HG03066 (cell line): ENCODE data around the gene TPMT.
"Not testable (repeated sequence)": the region's sequence is repeated elsewhere in the genome, so short reads cannot be mapped to it uniquely, and the experiment has no call there.

Experiments
- ATAC-seq: cut with Tn5 transposase; IDR thresholded peaks from one replicate; pipeline ENCODE4 v1.9.1; 2021; ENCODE audit warnings: low read depth; ENCODE audit not compliant: unreplicated experiment

Gene TPMT

GRCh38 chr6:18160911-18161310 lies 6.0 kb upstream of the TPMT start:
- ATAC-seq: no peak

- peak; percentile 37 for ATAC-seq
These were observed 1.1 kb upstream of the TPMT start for GRCh38 chr6:18155864-18156421.

GRCh38 chr6:18155150-18155863 lies 430 bp upstream of the TPMT start, which contains the start of gene KDM1B:
Gene KDM1B, plus strand, starts transcription at chr6:18155422. Its CDS starts 4,474 bp downstream, at chr6:18159896.
- ATAC-seq: peak; percentile 81

DNA sequence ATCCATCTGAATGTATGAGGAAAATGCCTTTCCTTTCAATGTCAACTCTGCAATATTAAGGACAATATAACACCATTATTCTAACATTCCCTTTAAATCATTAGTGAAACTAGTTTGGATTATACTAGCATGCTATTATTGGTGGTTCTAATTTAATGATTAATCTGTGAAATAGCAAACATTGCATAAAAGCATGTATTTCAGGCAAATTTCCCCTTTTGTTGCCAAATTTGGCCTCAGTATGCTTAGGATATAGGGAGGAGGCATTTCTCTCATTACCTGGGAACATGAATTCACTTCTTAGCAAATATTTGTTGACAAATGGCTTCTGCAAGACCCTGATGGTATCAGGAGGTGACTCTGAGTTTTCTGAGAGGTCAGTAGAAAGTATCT lies 1.6 kb downstream of the TPMT start:
- ATAC-seq: no peak

DNA sequence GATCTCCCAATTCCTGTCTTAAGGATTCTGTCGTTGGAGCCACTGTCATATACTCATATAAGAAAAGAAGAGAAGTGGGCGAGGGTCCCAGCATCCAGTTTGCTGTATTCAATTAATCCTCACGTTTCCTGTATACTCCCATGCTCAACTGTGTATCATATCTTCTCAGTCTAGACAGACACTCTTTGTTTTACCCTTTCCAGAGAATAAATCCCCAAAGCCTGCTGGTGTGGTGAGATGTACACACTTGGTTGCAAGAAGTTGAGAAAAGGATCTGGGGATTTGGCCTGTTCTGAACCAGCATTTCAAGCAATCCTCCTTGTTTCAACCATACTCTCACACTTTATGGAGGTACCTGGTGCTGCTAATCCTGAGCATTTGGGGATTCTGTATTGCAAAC lies 3.1 kb downstream of the TPMT start:
- ATAC-seq: no peak

DNA sequence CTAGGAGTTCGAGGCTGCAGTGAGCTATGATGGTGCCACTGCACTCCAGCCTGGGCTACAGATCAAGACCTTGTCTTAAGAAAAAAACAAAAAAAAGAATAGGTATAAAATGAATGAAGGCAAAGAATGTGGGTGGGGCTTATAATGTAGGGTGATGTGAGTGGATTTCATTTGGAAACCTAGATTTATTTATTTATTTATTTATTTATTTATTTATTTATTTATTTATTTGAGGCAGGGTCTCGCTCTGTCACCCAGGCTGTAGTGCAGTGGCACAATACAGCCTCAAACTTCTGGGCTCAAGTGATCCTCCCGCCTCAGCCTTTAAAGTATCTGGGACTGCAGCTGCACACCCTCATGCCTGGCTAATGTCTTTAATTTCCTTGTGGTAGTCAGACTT lies 3.5 kb downstream of the TPMT start:
- ATAC-seq: not testable (repeated sequence)

DNA sequence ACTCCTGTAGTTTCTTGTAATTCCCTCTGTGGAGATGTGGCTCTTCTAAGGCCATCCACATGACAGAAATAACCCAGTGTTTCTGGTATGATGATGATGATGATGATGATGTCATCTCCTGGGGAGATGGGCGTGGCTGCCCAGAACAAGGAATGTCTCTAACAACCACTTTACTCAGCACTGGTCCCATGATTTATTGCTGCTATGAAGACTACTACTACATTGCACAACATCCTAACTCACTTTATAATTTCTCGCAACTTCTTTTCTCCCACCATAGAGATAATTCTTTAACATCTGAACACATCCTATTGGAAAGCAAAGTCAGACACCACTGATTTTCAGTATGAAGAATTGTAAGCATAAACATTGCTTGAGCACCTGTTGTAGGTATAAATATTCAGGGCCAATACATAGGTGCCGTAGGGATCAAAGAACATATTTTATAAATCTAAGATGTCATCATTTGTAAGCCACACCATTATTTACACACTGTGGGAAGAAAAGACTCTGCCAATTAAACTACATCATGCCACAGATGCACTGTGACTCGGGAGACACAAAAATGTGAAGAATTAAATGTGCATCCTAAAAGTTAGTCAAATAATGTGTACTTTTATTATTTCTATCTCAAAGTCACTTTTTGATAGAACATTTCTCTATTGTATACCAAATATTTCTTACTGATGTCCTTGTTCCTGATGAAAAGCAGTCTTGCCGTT lies 6.4 kb downstream of the TPMT start:
- no peak for ATAC-seq

GRCh38 chr6:18147616-18148015 lies 7.3 kb downstream of the TPMT start:
- no peak for ATAC-seq

DNA sequence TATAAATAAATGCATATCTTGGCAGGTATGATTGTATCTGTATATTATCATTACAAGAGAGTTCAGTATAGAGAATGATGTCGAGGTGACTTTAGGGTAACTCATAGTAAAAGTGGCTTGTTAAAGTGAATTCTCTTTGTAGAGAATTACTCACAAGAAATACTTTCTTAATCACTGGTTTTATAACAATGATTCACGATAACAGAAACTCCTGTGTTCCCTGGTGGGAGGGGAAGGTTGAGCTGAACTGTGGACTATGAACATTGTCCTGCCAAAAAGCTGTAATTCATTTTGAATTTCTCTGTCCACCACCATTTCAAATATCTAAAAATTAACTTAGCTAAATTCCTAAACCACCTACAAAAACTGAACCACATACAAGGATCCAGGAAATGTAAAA lies 7.7 kb downstream of the TPMT start:
- ATAC-seq: no peak

DNA sequence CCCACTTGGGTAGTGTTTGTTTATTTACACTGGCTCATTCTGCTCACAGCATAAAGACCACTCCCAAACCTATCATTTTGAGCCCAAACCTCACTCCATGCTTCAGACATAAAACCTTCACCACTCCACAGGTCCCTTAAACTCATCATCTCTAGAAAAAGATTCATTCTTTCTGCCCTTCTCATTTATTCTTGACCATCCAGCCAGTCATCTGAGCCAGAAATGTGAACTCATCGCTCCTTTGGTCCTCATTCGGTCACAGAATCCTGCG lies 12.4 kb downstream of the TPMT start:
- ATAC-seq: no peak

GRCh38 chr6:18141805-18142590 lies 12.9 kb downstream of the TPMT start:
- no peak for ATAC-seq

DNA sequence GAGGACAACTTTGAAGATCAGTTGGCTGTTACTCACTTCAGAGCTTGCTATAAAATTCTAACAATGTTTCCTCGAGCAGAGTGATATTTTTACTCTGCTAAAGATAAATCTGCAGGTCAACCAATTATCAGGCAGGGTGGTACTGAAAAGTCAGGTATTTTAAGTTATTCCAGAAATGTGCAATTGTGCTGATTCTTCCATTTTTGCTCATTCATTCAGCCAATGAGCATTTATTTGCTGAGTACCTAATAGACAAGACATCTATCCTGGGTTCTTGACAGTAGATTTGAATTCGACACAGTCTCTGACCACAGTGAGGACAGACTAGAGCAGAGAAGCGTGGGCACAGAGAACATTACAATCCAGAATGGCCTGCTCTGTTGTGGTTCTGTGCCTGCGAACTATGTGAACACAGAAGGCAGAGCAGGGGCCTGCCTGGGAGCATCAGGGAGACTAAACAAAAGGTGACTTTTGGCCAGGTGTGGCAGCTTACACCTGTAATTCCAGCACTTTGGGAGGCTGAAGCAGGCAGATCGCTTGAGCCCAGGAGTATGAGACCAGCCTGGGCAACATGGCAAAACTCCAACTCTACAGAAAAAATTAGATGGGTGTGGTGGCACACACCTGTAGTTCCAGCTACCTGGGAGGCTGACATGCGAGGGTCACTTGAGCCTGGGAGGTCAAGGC lies 14.8 kb downstream of the TPMT start:
- no peak for ATAC-seq

GRCh38 chr6:18138906-18139305 lies 16.0 kb downstream of the TPMT start:
- no peak for ATAC-seq

- no peak for ATAC-seq
These were observed 18.6 kb downstream of the TPMT start for GRCh38 chr6:18136260-18136659.

GRCh38 chr6:18135171-18135570 lies 19.7 kb downstream of the TPMT start:
- no peak for ATAC-seq

DNA sequence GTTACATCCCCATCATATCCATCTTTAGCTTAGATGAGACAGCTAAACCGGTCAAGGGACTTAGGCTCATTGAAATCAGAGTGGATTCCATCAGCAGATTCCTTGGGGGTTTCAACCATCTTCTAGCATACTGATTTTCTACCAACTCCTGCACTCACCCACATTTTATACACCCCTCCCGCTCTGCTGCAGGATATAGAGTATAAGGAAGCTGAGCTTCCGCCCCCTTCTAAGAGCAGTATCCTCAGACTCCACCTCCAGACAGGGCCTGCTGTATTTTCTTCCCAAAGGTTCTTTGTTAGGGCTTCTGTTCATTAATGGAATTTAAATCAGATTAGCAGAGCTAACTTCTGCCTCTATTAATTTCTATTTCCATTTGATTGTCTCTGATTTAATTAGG lies 22.5 kb downstream of the TPMT start:
- ATAC-seq: no peak

DNA sequence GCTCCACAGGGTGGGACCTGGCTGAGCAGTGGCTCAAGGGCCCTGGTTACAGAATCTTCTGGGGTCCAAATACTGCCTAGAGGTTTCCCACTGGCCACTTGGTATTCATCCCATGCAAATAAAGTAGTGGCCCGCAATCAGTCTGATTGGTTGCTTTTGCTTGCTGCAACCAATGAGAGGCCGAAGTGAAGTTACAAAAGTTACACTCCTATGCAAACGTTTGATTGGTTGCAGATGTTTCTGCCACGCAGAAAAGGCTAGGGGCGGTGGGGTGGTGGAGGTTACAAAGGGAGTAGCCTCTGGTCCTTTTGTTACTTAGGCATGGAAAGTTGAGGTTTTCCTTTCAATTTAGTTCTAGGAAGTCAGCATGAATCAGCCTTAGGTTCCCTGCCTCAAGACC lies 28.8 kb downstream of the TPMT start:
- no peak for ATAC-seq

DNA sequence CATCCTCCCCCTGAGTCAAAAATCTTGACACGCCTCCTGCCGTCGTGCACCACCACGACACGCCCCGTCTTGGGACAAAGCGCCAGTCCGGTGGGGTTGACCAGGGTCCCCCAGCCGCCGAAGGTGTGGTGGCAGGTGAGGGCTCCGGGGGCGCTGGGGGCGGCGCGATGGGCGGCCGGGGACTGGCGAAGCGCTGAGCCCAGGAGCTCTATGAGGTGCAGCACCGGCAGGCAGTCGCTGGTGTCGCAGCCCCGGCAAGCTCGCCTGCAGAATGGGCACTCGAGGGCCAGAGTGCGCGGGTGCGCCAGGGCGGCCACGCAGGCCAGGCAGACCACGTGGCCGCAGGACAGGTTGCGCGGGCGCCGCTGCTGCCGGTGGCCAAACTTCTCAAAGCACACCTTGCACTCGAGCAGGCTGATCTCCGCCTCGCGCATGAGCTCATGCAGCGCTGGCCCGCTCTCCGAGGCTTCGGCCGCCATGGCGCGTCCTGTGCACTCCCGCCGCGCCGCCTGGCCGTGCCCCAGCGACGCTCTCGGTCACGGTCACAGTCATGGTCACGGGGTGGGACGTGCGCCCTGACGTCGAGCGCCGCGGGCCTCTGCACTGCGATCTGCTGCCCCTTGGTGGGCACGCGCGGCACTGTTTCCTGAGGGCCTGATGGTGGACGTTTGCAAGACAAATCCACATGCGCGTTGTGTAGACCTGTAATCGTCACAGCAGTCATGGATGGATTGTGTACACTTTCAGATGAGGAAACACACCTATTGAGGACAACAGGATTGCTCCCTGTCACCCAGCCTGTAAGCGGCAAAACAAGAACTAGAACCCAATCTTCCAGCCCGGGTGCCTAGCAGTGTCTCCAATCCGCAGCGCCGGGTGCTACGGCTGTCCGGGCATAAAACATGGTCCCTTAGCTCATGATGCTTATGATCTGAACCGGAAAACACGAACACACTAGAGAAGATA lies 32.5 kb downstream of the TPMT start, which contains the start of gene NHLRC1:
Gene NHLRC1 (minus strand): TSS at position 550 of the 966 bp plus-strand sequence. CDS start 71 bp downstream, at position 479.
- ATAC-seq: peak; percentile 99

DNA sequence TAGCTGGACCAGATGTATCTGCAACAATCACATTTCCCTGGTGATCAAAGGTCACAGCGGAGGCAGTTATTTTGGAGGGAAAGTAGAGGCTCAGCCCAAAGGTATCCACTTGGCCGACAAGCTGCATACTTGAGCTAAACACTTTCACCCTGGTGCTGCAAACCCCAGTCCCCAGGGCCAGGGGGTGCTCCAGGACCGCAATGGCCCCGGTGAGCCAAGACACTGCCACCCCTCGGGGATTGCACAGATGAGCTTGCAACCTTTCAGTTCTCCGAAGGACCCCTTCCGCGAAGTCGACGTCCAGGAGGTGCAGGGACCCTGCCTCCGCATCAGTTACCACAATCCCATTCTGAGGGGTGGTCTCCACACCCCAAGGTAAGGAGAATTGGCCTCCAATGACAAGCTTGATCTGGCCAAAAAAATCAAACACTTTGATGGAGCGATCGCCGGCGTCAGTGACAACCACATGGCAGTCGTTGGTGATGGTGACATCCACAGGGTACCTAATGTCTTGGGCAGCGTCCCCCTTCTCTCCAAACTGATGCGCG lies 33.2 kb downstream of the TPMT start:
- no peak for ATAC-seq
